Lower leg skin (tissue), 4 donors: ENCODE measurements around the gene SFMBT2. TPM values are rescaled to one million over a fixed set of nuclear protein-coding genes. Genes with fewer than 3 reads are reported as not detected.

Experiments
- DNase-seq, 2 donors: peaks; one replicate each; pipeline ENCODE4 v3.0.0-alpha.2; 2019; ENCODE audit warnings: low spot score in 2 of 2
- H3K4me3 ChIP-seq: fragments of 200-600 bp; sonication (generic); 2 replicates; pipeline ENCODE4 v1.5.1; 2017; ENCODE audit warnings: mild to moderate bottlenecking, low read depth; ENCODE audit not compliant: poor library complexity, severe bottlenecking
- CTCF ChIP-seq, 3 donors: fragments of 450-650 bp; IDR thresholded peaks; one replicate each; pipeline ENCODE4 v1.5.1; 2016; ENCODE audit warnings: antibody characterized with exemption in 3 of 3, mild to moderate bottlenecking in 3 of 3, moderate library complexity in 2 of 3
- POLR2A ChIP-seq, 2 donors: fragments of 450-650 bp; IDR thresholded peaks; one replicate each; pipeline ENCODE4 v1.6.1; 2016 to 2017; ENCODE audit warnings: antibody characterized with exemption in 2 of 2, mild to moderate bottlenecking in 1 of 2, moderate library complexity in 1 of 2
- WGBS, 2 donors: methylation state at CpG; one replicate each; pipeline ENCODE4 v1.1.5; 2018; 5-methylcytosine and 5-hydroxymethylcytosine counted together
- intact Hi-C: fragments of 100-400 bp; cut with DNase I; formaldehyde crosslinking; loops from one replicate; pipeline ENCODE4 v1.15.0; 2023; ENCODE audit warnings: low total_unique reads
- total RNA-seq, 4 donors: library from RNA; depleted of rRNA; stranded (reverse); fragments of >200 nt; gene quantifications; one replicate each; pipeline ENCODE4 v1.1.0, GENCODE V29; 2016

The SFMBT2 gene
- total RNA-seq, 4 donors from 2014 or later = 0.42 to 3.3 (median 1.9) TPM

GRCh38 chr10:7359954-7360353 is 50.9 kb downstream of the SFMBT2 start:
- no peak overlapping the region for H3K4me3 ChIP-seq
- WGBS, 2 donors = 91 to 95% methylated on average over 7 of the region's 7 CpGs
- intact Hi-C loops = no loop called here
- no peak for DNase-seq
- TF ChIP-seq CTCF (IDR thresholded peaks at IDR 0.05) = no peak
- no peak for TF ChIP-seq POLR2A (IDR thresholded peaks at IDR 0.05)

- intact Hi-C loops = no loop called here
- WGBS, 2 donors = 78 to 84% methylated on average over 7 of the region's 7 CpGs
- DNase-seq = no peak
- no peak for TF ChIP-seq CTCF (IDR thresholded peaks at IDR 0.05)
- TF ChIP-seq POLR2A (IDR thresholded peaks at IDR 0.05) = no peak
- H3K4me3 ChIP-seq = no peak overlapping the region
These were observed 51.5 kb downstream of the SFMBT2 start for GRCh38 chr10:7359356-7359755.

DNA sequence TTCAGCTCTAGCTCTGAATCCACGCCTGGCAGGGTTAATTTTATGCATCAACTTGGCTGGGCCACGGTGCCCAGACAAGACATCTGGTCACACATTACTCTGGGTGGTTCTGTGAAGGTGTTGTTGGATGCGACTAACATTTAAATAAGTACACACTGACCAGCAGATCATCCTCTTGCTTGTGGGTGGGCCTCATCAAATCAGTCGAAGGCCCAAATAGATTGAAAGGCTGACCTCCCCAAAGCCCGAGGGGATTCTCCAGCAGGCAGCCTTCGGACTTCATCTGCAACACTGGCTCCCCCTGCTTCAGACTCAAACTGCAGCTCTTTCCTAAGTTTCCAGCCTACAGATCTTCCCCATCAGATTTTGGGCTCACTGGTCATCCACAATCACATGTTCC is 53.6 kb downstream of the SFMBT2 start:
- 92 to 98% methylated on average over 6 of the region's 6 CpGs for WGBS, 2 donors
- no peak for DNase-seq
- no peak overlapping the region for H3K4me3 ChIP-seq
- TF ChIP-seq CTCF (IDR thresholded peaks at IDR 0.05) (no peak), POLR2A (IDR thresholded peaks at IDR 0.05) (no peak)
- intact Hi-C loops = no loop called here

DNA sequence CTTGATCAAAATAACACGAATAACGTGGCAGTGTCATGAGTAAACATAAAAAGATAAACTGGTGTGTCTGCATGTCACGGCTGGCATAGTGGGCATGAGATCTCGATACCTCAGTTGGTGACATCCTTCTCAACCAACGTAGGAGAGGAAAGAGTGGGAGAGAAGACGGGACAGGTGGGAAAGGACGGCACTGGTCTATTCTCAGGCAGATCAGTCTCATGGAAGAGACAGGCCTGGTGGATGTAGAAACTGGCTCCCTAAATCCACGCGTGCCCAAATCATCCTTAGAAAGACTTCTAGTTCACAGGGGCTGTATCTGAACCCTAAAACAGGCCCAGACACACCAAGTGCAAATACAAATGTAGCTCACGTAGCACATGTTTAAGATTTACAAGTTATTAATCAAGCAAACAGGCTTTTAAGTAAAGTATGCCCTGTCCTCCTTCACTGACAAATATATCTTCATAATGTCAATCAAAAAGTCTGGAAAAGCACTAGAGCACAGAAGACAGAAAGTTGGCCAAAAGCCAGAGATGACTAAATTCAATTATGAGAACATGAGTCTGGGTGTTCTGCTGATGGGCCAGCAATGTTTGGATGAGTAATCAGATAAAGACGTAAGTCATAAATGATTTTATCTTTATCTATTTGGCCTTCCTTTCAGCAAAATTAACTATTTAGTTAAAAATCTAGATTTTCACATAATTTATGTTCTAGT is 56.3 kb downstream of the SFMBT2 start:
- 71 to 77% methylated on average over 11 of the region's 11 CpGs for WGBS, 2 donors
- no peak for TF ChIP-seq POLR2A (IDR thresholded peaks at IDR 0.05)
- no peak for TF ChIP-seq CTCF (IDR thresholded peaks at IDR 0.05)
- DNase-seq = no peak

DNA sequence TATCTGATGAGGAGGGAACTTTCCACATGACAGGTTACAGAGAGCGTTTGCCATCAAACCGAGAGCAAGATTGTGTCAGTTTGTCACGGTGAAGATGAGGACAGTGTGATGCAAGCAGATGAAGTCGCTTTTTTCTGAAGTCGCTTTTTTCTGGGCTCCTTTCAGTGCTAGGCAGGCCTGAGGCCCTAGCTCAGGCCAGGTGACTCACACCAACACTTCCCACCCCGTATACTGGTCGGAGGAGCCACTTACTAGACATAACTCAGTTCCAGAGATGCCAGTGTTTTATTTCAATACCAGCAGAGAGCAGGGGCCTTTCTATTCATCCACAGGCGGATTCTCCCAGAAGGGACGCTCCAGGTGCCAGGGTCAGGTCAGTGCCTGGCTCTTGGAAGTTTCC is 58.9 kb downstream of the SFMBT2 start:
- DNase-seq = no peak
- no peak overlapping the region for H3K4me3 ChIP-seq
- TF ChIP-seq CTCF (IDR thresholded peaks at IDR 0.05) = no peak
- TF ChIP-seq POLR2A (IDR thresholded peaks at IDR 0.05) = no peak
- intact Hi-C loops = no loop called here
- 92 to 93% methylated on average over 9 of the region's 9 CpGs for WGBS, 2 donors

More for the DNA sequence above, 56.3 kb downstream of the SFMBT2 start:
- H3K4me3 ChIP-seq = no peak overlapping the region
- intact Hi-C loops = no loop called here
